Fibroblast of skin of right quadriceps (primary cell): ENCODE measurements around the gene CUX1.
A peak's percentile ranks its signal among the peaks of the same experiment; 100 is the strongest.
"Not testable (repeated sequence)": the region's sequence is repeated elsewhere in the genome, so short reads cannot be mapped to it uniquely, and the experiment has no call there.

Source experiments
- DNase-seq: peaks from one replicate; pipeline ENCODE4 v3.0.0-alpha.2; 2013

CUX1 gene

GRCh38 chr7:102019461-102019860 lies 202.0 kb downstream of the CUX1 start:
- DNase-seq, result no peak

- no peak for DNase-seq
Measured at GRCh38 chr7:102021841-102022618, 204.6 kb downstream of the CUX1 start.

GRCh38 chr7:102024005-102024768 lies 206.8 kb downstream of the CUX1 start:
- no peak for DNase-seq

GRCh38 chr7:102024769-102025391 lies 207.5 kb downstream of the CUX1 start:
- no peak for DNase-seq

- DNase-seq, result not testable (repeated sequence)
Measured at GRCh38 chr7:102025777-102026176, 208.4 kb downstream of the CUX1 start.

GRCh38 chr7:102028206-102028826 lies 210.9 kb downstream of the CUX1 start:
- no peak for DNase-seq

GRCh38 chr7:102029616-102030015 lies 212.2 kb downstream of the CUX1 start:
- DNase-seq, result no peak

GRCh38 chr7:102030696-102031095 lies 213.3 kb downstream of the CUX1 start:
- DNase-seq, result no peak

- DNase-seq, result no peak
Measured at GRCh38 chr7:102036958-102037357, 219.5 kb downstream of the CUX1 start.

- no peak for DNase-seq
Measured at GRCh38 chr7:102039706-102040105, 222.3 kb downstream of the CUX1 start.

GRCh38 chr7:102040569-102040968 lies 223.1 kb downstream of the CUX1 start:
- DNase-seq, result no peak

GRCh38 chr7:102042016-102042656 lies 224.7 kb downstream of the CUX1 start:
- peak; percentile 45 for DNase-seq

- not testable (repeated sequence) for DNase-seq
Measured at GRCh38 chr7:102042796-102043195, 225.4 kb downstream of the CUX1 start.

GRCh38 chr7:102044641-102044983 lies 227.2 kb downstream of the CUX1 start:
- no peak for DNase-seq

- peak; percentile 98 for DNase-seq
Measured at GRCh38 chr7:102044984-102045673, 227.7 kb downstream of the CUX1 start.

- DNase-seq, result no peak
Measured at GRCh38 chr7:102045681-102046372, 228.4 kb downstream of the CUX1 start.

GRCh38 chr7:102046373-102047117 lies 229.1 kb downstream of the CUX1 start:
- peak; percentile 11 for DNase-seq

- DNase-seq, result no peak
Measured at GRCh38 chr7:102047167-102047566, 229.7 kb downstream of the CUX1 start.

GRCh38 chr7:102049765-102050164 lies 232.3 kb downstream of the CUX1 start:
- DNase-seq, result no peak

GRCh38 chr7:102050864-102051460 lies 233.5 kb downstream of the CUX1 start:
- DNase-seq, result no peak
